Panc1 (cell line): ENCODE measurements around the gene EPHB1. TPM values are rescaled to one million over a fixed set of nuclear protein-coding genes. Genes with fewer than 3 reads are reported as not detected.

Experiments
- ATAC-seq: fragments of 200-7000 bp; cut with Tn5 transposase; 2 replicates; pipeline ENCODE4 v1.9.1; 2020; ENCODE audit warnings: mild to moderate bottlenecking, moderate library complexity
- BruUV-seq: library from RNA; stranded (reverse); fragments of 400-500 nt; replicated peaks from 2 replicates; lab custom pipeline; 2021; lab: Mats Ljungman, UMichigan
- CTCF ChIA-PET: fragments of 300-600 bp; sonication (Branson Sonifier 250); formaldehyde crosslinking; loops from one replicate; lab custom pipeline; 2022; ENCODE audit warnings: antibody characterized with exemption; lab: Charles Lee
- POLR2A ChIA-PET: fragments of 300-600 bp; sonication (Branson Sonifier 250); formaldehyde crosslinking; loops from one replicate; lab custom pipeline; 2022; ENCODE audit warnings: antibody characterized with exemption; lab: Charles Lee
- DNase-seq: peaks from one replicate; pipeline ENCODE4 v3.0.0-alpha.2; 2010; ENCODE audit warnings: low read depth, low spot score
- H3K27ac ChIP-seq: 2 replicates; pipeline ENCODE4 v1.5.1; 2011; ENCODE audit warnings: mild to moderate bottlenecking, low read length, inconsistent platforms
- H3K27me3 ChIP-seq: fragments of 200-500 bp; sonication (Bioruptor generic); 2 replicates; pipeline ENCODE4 v1.6.0; 2014; ENCODE audit warnings: low read length, inconsistent platforms; ENCODE audit not compliant: control insufficient read depth, insufficient read depth
- H3K36me3 ChIP-seq: fragments of 200-500 bp; sonication (Bioruptor generic); 2 replicates; pipeline ENCODE4 v1.5.1; 2014; ENCODE audit warnings: inconsistent platforms, mild to moderate bottlenecking, low read length, moderate library complexity; ENCODE audit not compliant: control insufficient read depth, insufficient read depth
- H3K4me1 ChIP-seq: 2 replicates; pipeline ENCODE4 v1.5.1; 2011; ENCODE audit warnings: inconsistent platforms, mild to moderate bottlenecking, low read length, moderate library complexity; ENCODE audit not compliant: control insufficient read depth, insufficient read depth
- H3K4me3 ChIP-seq, 2 experiments: 2 replicates each; pipeline ENCODE4 v1.5.1; 2011 to 2012; ENCODE audit warnings: low read depth in 2 of 2, low read length in 2 of 2, mild to moderate bottlenecking in 2 of 2, inconsistent platforms in 1 of 2, moderate library complexity in 1 of 2
- H3K9me3 ChIP-seq: fragments of 200-500 bp; sonication (Bioruptor generic); 2 replicates; pipeline ENCODE4 v1.5.1; 2014; ENCODE audit warnings: low read depth, mild to moderate bottlenecking, inconsistent platforms, low read length, moderate library complexity; ENCODE audit not compliant: control insufficient read depth, insufficient read depth
- CTCF ChIP-seq: fragments of 450-650 bp; IDR thresholded peaks from 2 replicates; pipeline ENCODE4 v1.5.1; 2017; ENCODE audit warnings: mild to moderate bottlenecking
- POLR2AphosphoS5 ChIP-seq: IDR thresholded peaks from 2 replicates; pipeline ENCODE4 v1.6.1; 2012; ENCODE audit warnings: mild to moderate bottlenecking, low read depth, low read length, moderate library complexity
- REST ChIP-seq, 2 experiments: IDR thresholded peaks; 2 replicates each; pipeline ENCODE4 v1.6.1; 2011 to 2012; ENCODE audit warnings: low read depth in 2 of 2, control low read depth in 1 of 2, low read length in 1 of 2, mild to moderate bottlenecking in 1 of 2, moderate library complexity in 1 of 2; ENCODE audit not compliant: insufficient read depth in 1 of 2
- SIN3A ChIP-seq: IDR thresholded peaks from 2 replicates; pipeline ENCODE4 v1.6.1; 2012; ENCODE audit warnings: low read depth, mild to moderate bottlenecking, low read length, moderate library complexity, borderline replicate concordance; ENCODE audit not compliant: insufficient read depth
- TCF7L2 ChIP-seq: IDR thresholded peaks from 2 replicates; pipeline ENCODE4 v1.6.1; 2011; ENCODE audit warnings: mild to moderate bottlenecking, low read depth, low read length, inconsistent platforms
- in situ Hi-C: cut with HindIII; loops from 2 replicates; pipeline ENCODE4 v1.10.0; 2016; ENCODE audit warnings: low sequenced_read_pairs, low pct_unique_long_range_greater_than_20kb
- intact Hi-C: fragments of 100-400 bp; cut with micrococcal nuclease; formaldehyde crosslinking; loops from one replicate; pipeline ENCODE4 v1.10.0; 2022; ENCODE audit not compliant: unreplicated experiment
- total RNA-seq: library from RNA; stranded (reverse); gene quantifications from one replicate; pipeline ENCODE4 v1.2.1, GENCODE V29; 2021; ENCODE audit not compliant: unreplicated experiment

EPHB1 gene
- total RNA-seq, 1 experiment from 2014 or later, result 0.46 TPM

GRCh38 chr3:134858441-134859035, 63.5 kb downstream of the EPHB1 start:
- ChIA-PET CTCF (no interaction called here), POLR2A (no interaction called here)
- H3K27me3 ChIP-seq, result no peaks in the 10 kb centered on the region
- BruUV-seq, result no TSS peak
- TF ChIP-seq REST (IDR thresholded peaks at IDR 0.05; ENCODE audit: insufficient read depth in 1 of 2, low read depth in 2 of 2, low read length in 1 of 2) (no peak), CTCF (no peak), TCF7L2 (no peak), POLR2AphosphoS5 (no peak), SIN3A (no peak)
- intact Hi-C loops (no loop called here), in situ Hi-C loops (no loop called here)
- ATAC-seq (no peak), DNase-seq (no peak)
- no peaks in the 10 kb centered on the region for H3K36me3 ChIP-seq
- no peak overlapping the region for H3K27ac ChIP-seq
- H3K9me3 ChIP-seq, result no peaks in the 10 kb centered on the region
- H3K4me3 ChIP-seq, result no peak overlapping the region
- H3K4me1 ChIP-seq, result no peaks in the 10 kb centered on the region

GRCh38 chr3:134859341-134859740, 64.3 kb downstream of the EPHB1 start:
- in situ Hi-C loops (no loop called here), intact Hi-C loops (no loop called here)
- Histone ChIP-seq H3K9me3 (no peaks in the 10 kb centered on the region), H3K27me3 (peaks cover 2% of the 10 kb centered on the region; the same call in 1 of the 2 replicates), H3K27ac (no peak overlapping the region), H3K36me3 (no peaks in the 10 kb centered on the region), H3K4me1 (no peaks in the 10 kb centered on the region), H3K4me3 (no peak overlapping the region)
- TF ChIP-seq REST (IDR thresholded peaks at IDR 0.05; ENCODE audit: insufficient read depth in 1 of 2, low read depth in 2 of 2, low read length in 1 of 2) (no peak), SIN3A (no peak), CTCF (no peak), TCF7L2 (no peak)
- ChIA-PET CTCF (no interaction called here), POLR2A (no interaction called here)
- no peak for ATAC-seq
- DNase-seq, result no peak
- BruUV-seq, result no TSS peak
